H9 (cell line): ENCODE measurements around the gene CTDSPL2. TPM values are rescaled to one million over a fixed set of nuclear protein-coding genes. Genes with fewer than 3 reads are reported as not detected.

ENCODE experiments used
- DNase-seq: peaks from one replicate; pipeline ENCODE4 v3.0.0-alpha.2; 2017
- H2AFZ ChIP-seq: one replicate; pipeline ENCODE4 v1.6.1; 2013; ENCODE audit warnings: mild to moderate bottlenecking, low read length, control low read depth, moderate library complexity
- H2AK5ac ChIP-seq: 2 replicates; pipeline ENCODE4 v1.6.1; 2013; ENCODE audit warnings: low read length, control low read depth, mixed read lengths; ENCODE audit not compliant: insufficient read length
- H2BK120ac ChIP-seq: one replicate; pipeline ENCODE4 v1.6.1; 2013; ENCODE audit warnings: low read depth, mild to moderate bottlenecking, low read length, control low read depth, inconsistent platforms; ENCODE audit not compliant: poor library complexity, severe bottlenecking
- H2BK12ac ChIP-seq: 2 replicates; pipeline ENCODE4 v1.6.1; 2013; ENCODE audit warnings: low read length, control low read depth, mixed read lengths, low read depth; ENCODE audit not compliant: insufficient read length
- H2BK15ac ChIP-seq: 2 replicates; pipeline ENCODE4 v1.6.1; 2013; ENCODE audit warnings: low read depth, low read length, control low read depth
- H2BK20ac ChIP-seq: one replicate; pipeline ENCODE4 v1.6.1; 2013; ENCODE audit warnings: low read depth, mild to moderate bottlenecking, low read length, control low read depth, inconsistent platforms; ENCODE audit not compliant: poor library complexity, severe bottlenecking
- H2BK5ac ChIP-seq: 2 replicates; pipeline ENCODE4 v1.6.1; 2013; ENCODE audit warnings: low read length, control low read depth, mixed read lengths; ENCODE audit not compliant: insufficient read length
- H3K14ac ChIP-seq: 2 replicates; pipeline ENCODE4 v1.6.1; 2013; ENCODE audit warnings: low read length, control low read depth; ENCODE audit not compliant: insufficient read depth
- H3K18ac ChIP-seq: 2 replicates; pipeline ENCODE4 v1.6.1; 2013; ENCODE audit warnings: low read depth, mild to moderate bottlenecking, mixed read lengths, low read length, control low read depth; ENCODE audit not compliant: insufficient read length
- H3K23ac ChIP-seq: 2 replicates; pipeline ENCODE4 v1.6.1; 2013; ENCODE audit warnings: low read length, control low read depth, mixed read lengths, low read depth; ENCODE audit not compliant: insufficient read length
- H3K23me2 ChIP-seq: 2 replicates; pipeline ENCODE4 v1.6.1; 2013; ENCODE audit warnings: low read depth, mild to moderate bottlenecking, mixed read lengths, low read length, control low read depth; ENCODE audit not compliant: insufficient read length, poor library complexity, severe bottlenecking
- H3K27ac ChIP-seq: 2 replicates; pipeline ENCODE4 v1.5.1; 2013; ENCODE audit warnings: low read length, control low read depth, mixed read lengths, low read depth; ENCODE audit not compliant: insufficient read length
- H3K27me3 ChIP-seq: 2 replicates; pipeline ENCODE4 v1.6.1; 2013; ENCODE audit warnings: low read length, control low read depth, inconsistent platforms; ENCODE audit not compliant: insufficient read depth
- H3K4ac ChIP-seq: 2 replicates; pipeline ENCODE4 v1.6.1; 2013; ENCODE audit warnings: low read depth, mild to moderate bottlenecking, control low read depth, inconsistent platforms, low read length, moderate library complexity
- H3K4me1 ChIP-seq: 2 replicates; pipeline ENCODE4 v1.6.1; 2013; ENCODE audit warnings: low read length, control low read depth, inconsistent platforms; ENCODE audit not compliant: insufficient read depth
- H3K4me2 ChIP-seq: 2 replicates; pipeline ENCODE4 v1.6.1; 2013; ENCODE audit warnings: low read length, control low read depth, mixed read lengths; ENCODE audit not compliant: insufficient read length, insufficient read depth
- H3K56ac ChIP-seq: 2 replicates; pipeline ENCODE4 v1.6.1; 2013; ENCODE audit warnings: low read depth, mild to moderate bottlenecking, mixed read lengths, low read length, control low read depth; ENCODE audit not compliant: insufficient read length
- H3K79me1 ChIP-seq: 2 replicates; pipeline ENCODE4 v1.6.1; 2013; ENCODE audit warnings: low read depth, mild to moderate bottlenecking, moderate library complexity, low read length, control low read depth, inconsistent platforms; ENCODE audit not compliant: insufficient read depth, poor library complexity, severe bottlenecking
- H3K79me2 ChIP-seq: 2 replicates; pipeline ENCODE4 v1.6.1; 2013; ENCODE audit warnings: low read length, control low read depth, inconsistent platforms; ENCODE audit not compliant: insufficient read depth
- H3K9ac ChIP-seq: 2 replicates; pipeline ENCODE4 v1.6.1; 2013; ENCODE audit warnings: low read length, control low read depth, mixed read lengths; ENCODE audit not compliant: insufficient read length; ENCODE audit errors: extremely low read depth
- H3K9me3 ChIP-seq: one replicate; pipeline ENCODE4 v1.6.1; 2013; ENCODE audit warnings: low read depth, low read length, inconsistent platforms; ENCODE audit not compliant: control insufficient read depth
- H3T11ph ChIP-seq: one replicate; pipeline ENCODE4 v1.6.1; 2013; ENCODE audit warnings: mild to moderate bottlenecking, low read length, control low read depth, inconsistent platforms
- H4K20me1 ChIP-seq: one replicate; pipeline ENCODE4 v1.6.1; 2013; ENCODE audit not compliant: control insufficient read depth, insufficient read length, insufficient read depth
- H4K5ac ChIP-seq: 2 replicates; pipeline ENCODE4 v1.6.1; 2013; ENCODE audit warnings: low read depth, mild to moderate bottlenecking, mixed read lengths, low read length, control low read depth; ENCODE audit not compliant: insufficient read length
- H4K8ac ChIP-seq: replicated peaks from 2 replicates; pipeline ENCODE4 v1.6.1; 2013; ENCODE audit warnings: low read length, control low read depth, mixed read lengths, low read depth; ENCODE audit not compliant: insufficient read length
- H4K91ac ChIP-seq: 2 replicates; pipeline ENCODE4 v1.6.1; 2013; ENCODE audit warnings: low read depth, mild to moderate bottlenecking, moderate library complexity, mixed read lengths, low read length, control low read depth; ENCODE audit not compliant: insufficient read length
- H3K27ac Mint-ChIP-seq, 3 experiments: 2 replicates in 2 of 3; 3 replicates in 1 of 3; pipeline ENCODE4 v1.8.0; 2020 to 2021; ENCODE audit warnings: mixed read lengths in 3 of 3, mild to moderate bottlenecking in 1 of 3, moderate library complexity in 1 of 3
- H3K27me3 Mint-ChIP-seq: 2 replicates; pipeline ENCODE4 v1.8.0; 2021; ENCODE audit warnings: low read depth, mild to moderate bottlenecking, moderate library complexity, mixed read lengths
- H3K36me3 Mint-ChIP-seq, 3 experiments: 2 replicates in 2 of 3; 3 replicates in 1 of 3; pipeline ENCODE4 v1.8.0; 2020 to 2021; ENCODE audit warnings: low read depth in 3 of 3, mixed read lengths in 3 of 3; ENCODE audit not compliant: insufficient read depth in 1 of 3
- H3K4me1 Mint-ChIP-seq, 2 experiments: 2 replicates each; pipeline ENCODE4 v1.8.0; 2020; ENCODE audit warnings: mixed read lengths in 2 of 2
- H3K4me3 Mint-ChIP-seq, 2 experiments: 2 replicates in 1 of 2; 3 replicates in 1 of 2; pipeline ENCODE4 v1.8.0; 2020 to 2021; ENCODE audit warnings: mild to moderate bottlenecking in 2 of 2, mixed read lengths in 2 of 2, moderate library complexity in 1 of 2
- H3K9me3 Mint-ChIP-seq, 2 experiments: 2 replicates in 1 of 2; 3 replicates in 1 of 2; pipeline ENCODE4 v1.8.0; 2020; ENCODE audit warnings: mild to moderate bottlenecking in 2 of 2, mixed read lengths in 2 of 2, moderate library complexity in 1 of 2
- WGBS: extraction: QIAGEN DNeasy Blood & Tissue Kit; methylation state at CpG from one replicate; pipeline ENCODE4 v1.1.7; 2013; ENCODE audit warnings: missing lambda C conversion rate, low lambda C conversion rate, mixed read lengths; ENCODE audit not compliant: insufficient read length; ENCODE audit errors: extremely low coverage; 5-methylcytosine and 5-hydroxymethylcytosine counted together
- total RNA-seq: library from RNA; stranded (reverse); gene quantifications from 2 replicates; pipeline ENCODE4 v1.2.1, GENCODE V29; 2021
- TF ChIP-seq, protein P1 (sequence below): fragments of 200-600 bp; sonication (generic); conservative IDR thresholded peaks from 3 replicates; pipeline ENCODE4 v1.8.0; 2021; ENCODE audit warnings: antibody characterized with exemption, mild to moderate bottlenecking

Gene CTDSPL2
- total RNA-seq, 1 experiment from 2014 or later: 78.8 TPM

DNA sequence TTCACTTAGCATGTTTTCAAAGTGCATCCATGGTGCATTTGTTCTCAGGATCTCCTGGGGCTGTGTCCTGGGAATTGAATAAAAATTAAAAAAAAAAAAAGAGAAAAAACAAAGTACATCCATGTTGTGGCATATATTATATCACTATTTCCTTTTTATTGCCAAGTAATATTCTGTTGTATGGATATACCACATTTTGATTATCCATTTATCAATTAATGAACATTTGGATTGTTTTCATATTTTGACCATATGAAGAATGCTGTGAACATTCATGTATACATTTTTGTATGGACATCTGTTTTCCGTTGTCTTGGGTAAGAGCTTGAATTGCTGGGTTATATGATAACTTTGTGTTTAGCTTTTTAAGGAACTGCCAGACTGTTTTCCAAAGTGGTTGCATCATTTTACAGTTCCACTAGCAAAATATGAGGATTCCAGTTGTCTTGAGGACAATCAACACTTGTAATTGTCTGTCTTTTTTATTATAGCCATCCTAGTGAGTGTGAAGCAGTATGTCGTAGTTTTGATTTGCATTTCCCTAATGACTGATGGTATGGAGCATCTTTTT is 44.5 kb downstream of the CTDSPL2 start:
- H3K79me2 ChIP-seq: no peaks in the 10 kb centered on the region; the same call in 1 of the 2 replicates

More for the DNA sequence above, 44.5 kb downstream of the CTDSPL2 start:
- no peak overlapping the region for H3K4me2 ChIP-seq
- H2AFZ ChIP-seq: no peak overlapping the region
- no CpG with 5 or more reads among the region's 2 CpGs for WGBS
- no peak overlapping the region for H2BK5ac ChIP-seq
- no peak overlapping the region for H3K18ac ChIP-seq
- no peak overlapping the region for H2BK120ac ChIP-seq
- H3T11ph ChIP-seq: no peak overlapping the region
- TF ChIP-seq, protein P1, sequence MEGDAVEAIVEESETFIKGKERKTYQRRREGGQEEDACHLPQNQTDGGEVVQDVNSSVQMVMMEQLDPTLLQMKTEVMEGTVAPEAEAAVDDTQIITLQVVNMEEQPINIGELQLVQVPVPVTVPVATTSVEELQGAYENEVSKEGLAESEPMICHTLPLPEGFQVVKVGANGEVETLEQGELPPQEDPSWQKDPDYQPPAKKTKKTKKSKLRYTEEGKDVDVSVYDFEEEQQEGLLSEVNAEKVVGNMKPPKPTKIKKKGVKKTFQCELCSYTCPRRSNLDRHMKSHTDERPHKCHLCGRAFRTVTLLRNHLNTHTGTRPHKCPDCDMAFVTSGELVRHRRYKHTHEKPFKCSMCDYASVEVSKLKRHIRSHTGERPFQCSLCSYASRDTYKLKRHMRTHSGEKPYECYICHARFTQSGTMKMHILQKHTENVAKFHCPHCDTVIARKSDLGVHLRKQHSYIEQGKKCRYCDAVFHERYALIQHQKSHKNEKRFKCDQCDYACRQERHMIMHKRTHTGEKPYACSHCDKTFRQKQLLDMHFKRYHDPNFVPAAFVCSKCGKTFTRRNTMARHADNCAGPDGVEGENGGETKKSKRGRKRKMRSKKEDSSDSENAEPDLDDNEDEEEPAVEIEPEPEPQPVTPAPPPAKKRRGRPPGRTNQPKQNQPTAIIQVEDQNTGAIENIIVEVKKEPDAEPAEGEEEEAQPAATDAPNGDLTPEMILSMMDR: no peak
- H3K27me3 ChIP-seq: no peaks in the 10 kb centered on the region
- peaks cover 6% of the 10 kb centered on the region for H3K79me1 ChIP-seq
- H3K9ac ChIP-seq: no peak overlapping the region
- H3K27me3 Mint-ChIP-seq: no peaks in the 10 kb centered on the region
- H3K27ac Mint-ChIP-seq: no peak overlapping the region
- no peaks in the 10 kb centered on the region for H4K20me1 ChIP-seq
- no peak overlapping the region for H3K56ac ChIP-seq
- no peak overlapping the region for H3K4me3 Mint-ChIP-seq
- H2AK5ac ChIP-seq: no peak overlapping the region
- no peak overlapping the region for H3K14ac ChIP-seq
- DNase-seq: no peak
- no peak overlapping the region for H3K23ac ChIP-seq
- H3K9me3 ChIP-seq: no peaks in the 10 kb centered on the region
- peaks cover 0 to 5% of the 10 kb centered on the region in 2 experiments; a peak in 3 of 5 replicates for H3K9me3 Mint-ChIP-seq
- H2BK20ac ChIP-seq: no peak overlapping the region
- H3K27ac ChIP-seq: no peak overlapping the region
- no peak overlapping the region for H3K4ac ChIP-seq
- no peak overlapping the region for H2BK12ac ChIP-seq
- H4K5ac ChIP-seq: no peak overlapping the region
- no peak overlapping the region for H4K91ac ChIP-seq
- peaks cover 22 to 42% (median 23%) of the 10 kb centered on the region in 3 experiments for H3K36me3 Mint-ChIP-seq
- H2BK15ac ChIP-seq: no peak overlapping the region
- H3K23me2 ChIP-seq: no peaks in the 10 kb centered on the region
- no peaks in the 10 kb centered on the region for H3K4me1 ChIP-seq
- H3K4me1 Mint-ChIP-seq: no peaks in the 10 kb centered on the region
- H4K8ac ChIP-seq: no peak overlapping the region
